Measurements from ENCODE around the gene COL23A1. TPM values are rescaled to one million over a fixed set of nuclear protein-coding genes. Genes with fewer than 3 reads are reported as not detected.

Gene COL23A1
- total and polyA plus RNA-seq, 2 of the 13 experiments (the other 11 are each of a cell fraction or from before 2014, with no cell fraction given) = not detected

- ChIA-PET POLR2A (no interaction called here), CTCF (ENCODE audit: low intra/inter-chr PET ratio, low total read pairs) (no interaction called here)
- Histone ChIP-seq H3K4me3 (replicated peaks in 1 of 3; ENCODE audit: insufficient read depth in 1 of 3, low read depth in 2 of 3, low read length in 3 of 3) (no peak overlapping the region), H3K36me3 (replicated peaks in 1 of 2; ENCODE audit: control insufficient read depth in 1 of 2, insufficient read depth in 2 of 2, low read length in 2 of 2) (no peaks in the 10 kb centered on the region), H2AFZ (ENCODE audit: low read length) (no peak overlapping the region), H3K4me1 (ENCODE audit: insufficient read depth, low read length) (no peaks in the 10 kb centered on the region), H3K9ac (ENCODE audit: insufficient read depth, low read depth, low read length) (no peak overlapping the region), H3K4me2 (ENCODE audit: low read depth, low read length) (no peak overlapping the region), H3K79me2 (ENCODE audit: insufficient read depth, low read length) (no peaks in the 10 kb centered on the region), H4K20me1 (ENCODE audit: insufficient read depth, low read length) (no peaks in the 10 kb centered on the region), H3K9me3 (ENCODE audit: low read length) (no peaks in the 10 kb centered on the region), H3K27me3 (ENCODE audit: control insufficient read depth in 1 of 2, insufficient read depth in 2 of 2, low read length in 2 of 2) (peaks cover 1 to 24% of the 10 kb centered on the region in 2 experiments; a peak in 3 of 5 replicates), H3K27ac (ENCODE audit: extremely low read length, insufficient read depth, low read length) (no peak overlapping the region)
- WGBS (ENCODE audit: low lambda C conversion rate) = 71% methylated on average over 10 of the region's 15 CpGs
- BruUV-seq (replicated peaks) = no TSS peak
- intact Hi-C loops (cut with micrococcal nuclease; ENCODE audit: unreplicated experiment) (no loop called here), in situ Hi-C loops (cut with HindIII; ENCODE audit: extremely low pct_ligation_motif_present, low pct_unique_long_range_greater_than_20kb) (no loop called here)
- TF ChIP-seq NR2F2 (IDR thresholded peaks at IDR 0.05; ENCODE audit: borderline replicate concordance, low read depth) (no peak), ZNF326 (CRISPR knock-in tag; IDR thresholded peaks at IDR 0.05; ENCODE audit: borderline replicate concordance) (no peak), FOXJ3 (CRISPR knock-in tag; IDR thresholded peaks at IDR 0.05; ENCODE audit: borderline replicate concordance) (no peak), ZNF577 (CRISPR knock-in tag; IDR thresholded peaks at IDR 0.05; ENCODE audit: borderline replicate concordance, low read depth) (no peak), HMGXB4 (CRISPR knock-in tag; IDR thresholded peaks at IDR 0.05; ENCODE audit: borderline replicate concordance in 1 of 2, low read depth in 1 of 2) (no peak), IRF2 (CRISPR knock-in tag; IDR thresholded peaks at IDR 0.05) (no peak), SP5 (CRISPR knock-in tag; IDR thresholded peaks at IDR 0.05; ENCODE audit: borderline replicate concordance, low read depth) (no peak), YY1 (IDR thresholded peaks at IDR 0.05; ENCODE audit: insufficient read depth, insufficient replicate concordance, low read depth, low read length) (no peak), CC2D1A (CRISPR knock-in tag; IDR thresholded peaks at IDR 0.05) (no peak), PRDM15 (CRISPR knock-in tag; IDR thresholded peaks at IDR 0.05) (no peak), ZNF704 (CRISPR knock-in tag; IDR thresholded peaks at IDR 0.05; ENCODE audit: borderline replicate concordance) (no peak), MTF1 (CRISPR knock-in tag; IDR thresholded peaks at IDR 0.05) (no peak)
- no peak for DNase-seq (ENCODE audit: low spot score)
- no peak for ATAC-seq
- FAIRE-seq = no peak
Observed at GRCh38 chr5:178301641-178302040, 288.6 kb downstream of the COL23A1 start.
